HepG2 (cell line): ENCODE data around the gene HOXA7. TPM values are rescaled to one million over a fixed set of nuclear protein-coding genes. Genes with fewer than 3 reads are reported as not detected.

Experiments
- FOXC1 ChIP-seq: sonication (generic); formaldehyde crosslinking; IDR thresholded peaks from 2 replicates; pipeline ENCODE4 v1.8.0; 2022; ENCODE audit warnings: mild to moderate bottlenecking, missing genetic modification reagents, borderline replicate concordance
- KAT8 ChIP-seq: IDR thresholded peaks from 2 replicates; pipeline ENCODE4 v1.6.1; 2016; ENCODE audit warnings: missing genetic modification reagents, missing compliant biosample characterization
- KLF12 ChIP-seq: sonication (generic); formaldehyde crosslinking; IDR thresholded peaks from 2 replicates; pipeline ENCODE4 v1.4.0; 2020; ENCODE audit warnings: missing genetic modification reagents, borderline replicate concordance
- RARG ChIP-seq: sonication (generic); formaldehyde crosslinking; IDR thresholded peaks from 2 replicates; pipeline ENCODE4 v1.4.0; 2020; ENCODE audit warnings: low read depth, mild to moderate bottlenecking, missing genetic modification reagents
- YY1 ChIP-seq: IDR thresholded peaks from 2 replicates; pipeline ENCODE4 v1.6.1; 2011; ENCODE audit warnings: low read length, low read depth, moderate library complexity, mild to moderate bottlenecking; ENCODE audit not compliant: insufficient read depth, insufficient replicate concordance
- ZBTB7B ChIP-seq: sonication (generic); formaldehyde crosslinking; IDR thresholded peaks from 2 replicates; pipeline ENCODE4 v1.4.0; 2020; ENCODE audit warnings: missing genetic modification reagents
- ZNF234 ChIP-seq: sonication (generic); formaldehyde crosslinking; conservative IDR thresholded peaks from 2 replicates; pipeline ENCODE4 v1.5.1; 2020; ENCODE audit warnings: mild to moderate bottlenecking, missing genetic modification reagents
- ZNF460 ChIP-seq: sonication (generic); formaldehyde crosslinking; IDR thresholded peaks from 2 replicates; pipeline ENCODE4 v1.5.1; 2020; ENCODE audit warnings: missing genetic modification reagents, mild to moderate bottlenecking, borderline replicate concordance
- ZNF564 ChIP-seq: sonication (generic); formaldehyde crosslinking; IDR thresholded peaks from 2 replicates; pipeline ENCODE4 v1.8.1; 2023; ENCODE audit warnings: mild to moderate bottlenecking, missing genetic modification reagents
- ZNF569 ChIP-seq: sonication (generic); formaldehyde crosslinking; IDR thresholded peaks from 2 replicates; pipeline ENCODE4 v1.5.0; 2020; ENCODE audit warnings: mild to moderate bottlenecking, missing genetic modification reagents, moderate library complexity, borderline replicate concordance
- ZNF577 ChIP-seq: sonication (generic); formaldehyde crosslinking; IDR thresholded peaks from 2 replicates; pipeline ENCODE4 v1.4.0; 2020; ENCODE audit warnings: mild to moderate bottlenecking, low read depth, missing genetic modification reagents, borderline replicate concordance
- ZNF672 ChIP-seq: sonication (generic); formaldehyde crosslinking; IDR thresholded peaks from 2 replicates; pipeline ENCODE4 v1.8.1; 2022; ENCODE audit warnings: missing genetic modification reagents
- ZNF781 ChIP-seq: sonication (generic); formaldehyde crosslinking; IDR thresholded peaks from 2 replicates; pipeline ENCODE4 v1.5.1; 2020; ENCODE audit warnings: borderline replicate concordance, mild to moderate bottlenecking, missing genetic modification reagents; ENCODE audit errors: not compliant biosample characterization
- polyA plus RNA-seq, 8 experiments: library from polyadenylated mRNA; depleted of rRNA in 3 of 8; stranded (reverse) in 7 of 8; unstranded in 1 of 8; fragments of >200 nt; fragmentation: Illumina TruSeq in 4 of 8; extraction: Trizol in 4 of 8; gene quantifications; 2 replicates each; pipeline versions ENCODE4 v1.2.1 to v1.2.3, GENCODE V29; 2011 to 2016; ENCODE audit warnings: low read depth in 4 of 8, missing spikeins in 1 of 8, mixed read lengths in 1 of 8; ENCODE audit not compliant: insufficient read depth in 1 of 8
- total RNA-seq, 5 experiments: library from RNA; depleted of rRNA; stranded (reverse); fragments of >200 nt; fragmentation: Illumina TruSeq; extraction: Trizol; gene quantifications; 2 replicates each; pipeline ENCODE4 v1.2.3, GENCODE V29; 2016; ENCODE audit warnings: low read depth in 1 of 5
- TF ChIP-seq, protein P1 (sequence below): sonication (generic); formaldehyde crosslinking; IDR thresholded peaks from 2 replicates; pipeline ENCODE4 v1.4.0; 2020; ENCODE audit warnings: missing genetic modification reagents
- TF ChIP-seq, protein P2 (sequence below): sonication (generic); formaldehyde crosslinking; IDR thresholded peaks from 2 replicates; pipeline ENCODE4 v1.4.0; 2020; ENCODE audit warnings: low read depth, mild to moderate bottlenecking, missing genetic modification reagents
- TF ChIP-seq, protein P3 (sequence below): sonication (generic); formaldehyde crosslinking; IDR thresholded peaks from 2 replicates; pipeline ENCODE4 v1.8.0; 2022; ENCODE audit warnings: missing genetic modification reagents, mild to moderate bottlenecking, inconsistent platforms, borderline replicate concordance
- TF ChIP-seq, protein P4 (sequence below): sonication (generic); formaldehyde crosslinking; IDR thresholded peaks from 2 replicates; pipeline ENCODE4 v1.8.0; 2022; ENCODE audit warnings: mild to moderate bottlenecking, missing genetic modification reagents, borderline replicate concordance
- TF ChIP-seq, protein P5 (sequence below): IDR thresholded peaks from 2 replicates; pipeline ENCODE4 v1.6.1; 2016; ENCODE audit warnings: missing genetic modification reagents, missing compliant biosample characterization

Gene HOXA7
- total and polyA plus RNA-seq, 2 of the 13 experiments (the other 11 are each of a cell fraction or from before 2014, with no cell fraction given), result 0.05 TPM; not detected in 1

DNA sequence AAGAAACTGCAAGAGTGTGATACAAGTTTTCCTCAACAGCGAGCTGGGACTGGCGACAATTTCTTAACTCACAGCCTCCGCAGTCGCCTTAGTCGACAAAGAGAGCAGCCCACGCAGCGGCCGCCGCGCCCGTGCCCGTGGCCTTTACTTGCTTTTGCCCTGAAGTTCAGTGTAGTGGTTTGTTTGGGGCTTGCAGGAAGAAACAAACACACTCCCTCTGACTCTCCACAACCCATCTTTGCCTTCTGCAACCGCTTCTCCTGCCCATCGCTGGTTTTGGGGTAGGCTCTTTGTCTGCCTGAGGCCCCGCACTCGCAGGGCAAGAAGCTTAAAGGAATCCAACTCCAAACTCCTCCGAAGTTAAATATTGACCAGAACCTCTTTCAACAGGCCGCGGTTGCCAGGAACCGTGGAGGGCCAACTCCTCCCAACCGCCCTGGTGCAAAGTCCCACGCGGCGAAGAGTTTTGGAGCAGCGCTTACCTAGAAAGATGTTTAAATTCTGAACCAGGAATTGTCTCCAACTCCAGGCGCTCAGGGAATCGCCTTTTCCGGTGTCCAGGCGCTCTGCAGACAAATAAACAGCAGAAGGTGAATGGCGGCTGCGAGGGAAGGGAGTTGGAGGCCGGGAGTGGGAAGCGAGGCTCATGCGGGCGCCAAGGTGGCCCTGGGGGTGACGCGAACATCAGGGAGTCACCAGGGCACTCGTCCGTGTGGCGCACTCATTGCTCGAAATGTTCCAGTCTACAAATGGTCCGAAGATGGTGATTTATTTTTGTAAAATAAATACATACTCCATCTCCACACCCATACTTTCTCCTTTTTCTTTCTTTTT lies 34.2 kb downstream of the HOXA7 start (continued):
- TF ChIP-seq RARG (CRISPR knock-in tag), result no peak
- no peak for TF ChIP-seq KAT8
- TF ChIP-seq ZNF569 (CRISPR knock-in tag), result no peak
- no peak for TF ChIP-seq ZNF234 (CRISPR knock-in tag)
- TF ChIP-seq ZNF460 (CRISPR knock-in tag), result no peak; the same call in 1 of the 2 replicates
- no peak for TF ChIP-seq ZNF672
- TF ChIP-seq, protein P1, sequence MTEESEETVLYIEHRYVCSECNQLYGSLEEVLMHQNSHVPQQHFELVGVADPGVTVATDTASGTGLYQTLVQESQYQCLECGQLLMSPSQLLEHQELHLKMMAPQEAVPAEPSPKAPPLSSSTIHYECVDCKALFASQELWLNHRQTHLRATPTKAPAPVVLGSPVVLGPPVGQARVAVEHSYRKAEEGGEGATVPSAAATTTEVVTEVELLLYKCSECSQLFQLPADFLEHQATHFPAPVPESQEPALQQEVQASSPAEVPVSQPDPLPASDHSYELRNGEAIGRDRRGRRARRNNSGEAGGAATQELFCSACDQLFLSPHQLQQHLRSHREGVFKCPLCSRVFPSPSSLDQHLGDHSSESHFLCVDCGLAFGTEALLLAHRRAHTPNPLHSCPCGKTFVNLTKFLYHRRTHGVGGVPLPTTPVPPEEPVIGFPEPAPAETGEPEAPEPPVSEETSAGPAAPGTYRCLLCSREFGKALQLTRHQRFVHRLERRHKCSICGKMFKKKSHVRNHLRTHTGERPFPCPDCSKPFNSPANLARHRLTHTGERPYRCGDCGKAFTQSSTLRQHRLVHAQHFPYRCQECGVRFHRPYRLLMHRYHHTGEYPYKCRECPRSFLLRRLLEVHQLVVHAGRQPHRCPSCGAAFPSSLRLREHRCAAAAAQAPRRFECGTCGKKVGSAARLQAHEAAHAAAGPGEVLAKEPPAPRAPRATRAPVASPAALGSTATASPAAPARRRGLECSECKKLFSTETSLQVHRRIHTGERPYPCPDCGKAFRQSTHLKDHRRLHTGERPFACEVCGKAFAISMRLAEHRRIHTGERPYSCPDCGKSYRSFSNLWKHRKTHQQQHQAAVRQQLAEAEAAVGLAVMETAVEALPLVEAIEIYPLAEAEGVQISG (CRISPR knock-in tag), result peak; percentile 75
- no peak for TF ChIP-seq ZNF577 (CRISPR knock-in tag)
- peak; percentile 89 for TF ChIP-seq YY1
- TF ChIP-seq, protein P2, sequence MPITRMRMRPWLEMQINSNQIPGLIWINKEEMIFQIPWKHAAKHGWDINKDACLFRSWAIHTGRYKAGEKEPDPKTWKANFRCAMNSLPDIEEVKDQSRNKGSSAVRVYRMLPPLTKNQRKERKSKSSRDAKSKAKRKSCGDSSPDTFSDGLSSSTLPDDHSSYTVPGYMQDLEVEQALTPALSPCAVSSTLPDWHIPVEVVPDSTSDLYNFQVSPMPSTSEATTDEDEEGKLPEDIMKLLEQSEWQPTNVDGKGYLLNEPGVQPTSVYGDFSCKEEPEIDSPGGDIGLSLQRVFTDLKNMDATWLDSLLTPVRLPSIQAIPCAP (CRISPR knock-in tag), result no peak
- TF ChIP-seq ZNF781, result peak; percentile 60
- no peak; the same call in 1 of the 2 replicates for TF ChIP-seq ZBTB7B (CRISPR knock-in tag)
- TF ChIP-seq, protein P3, sequence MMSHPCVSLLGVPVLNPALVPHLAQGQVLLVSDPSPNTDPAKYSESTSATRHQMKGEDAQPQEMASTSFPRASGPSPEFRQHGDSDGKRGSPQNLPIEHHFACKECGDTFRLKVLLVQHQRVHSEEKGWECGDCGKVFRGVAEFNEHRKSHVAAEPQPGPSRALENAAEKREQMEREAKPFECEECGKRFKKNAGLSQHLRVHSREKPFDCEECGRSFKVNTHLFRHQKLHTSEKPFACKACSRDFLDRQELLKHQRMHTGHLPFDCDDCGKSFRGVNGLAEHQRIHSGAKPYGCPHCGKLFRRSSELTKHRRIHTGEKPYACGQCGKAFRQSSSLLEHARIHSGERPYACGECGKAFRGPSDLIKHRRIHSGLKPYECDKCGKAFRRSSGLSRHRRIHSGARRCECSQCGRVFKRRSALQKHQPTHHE (CRISPR knock-in tag), result no peak
- TF ChIP-seq FOXC1 (CRISPR knock-in tag), result no peak; the same call in 1 of the 2 replicates
- peak; percentile 58; the same call in 1 of the 2 replicates for TF ChIP-seq ZNF564
- TF ChIP-seq, protein P4, sequence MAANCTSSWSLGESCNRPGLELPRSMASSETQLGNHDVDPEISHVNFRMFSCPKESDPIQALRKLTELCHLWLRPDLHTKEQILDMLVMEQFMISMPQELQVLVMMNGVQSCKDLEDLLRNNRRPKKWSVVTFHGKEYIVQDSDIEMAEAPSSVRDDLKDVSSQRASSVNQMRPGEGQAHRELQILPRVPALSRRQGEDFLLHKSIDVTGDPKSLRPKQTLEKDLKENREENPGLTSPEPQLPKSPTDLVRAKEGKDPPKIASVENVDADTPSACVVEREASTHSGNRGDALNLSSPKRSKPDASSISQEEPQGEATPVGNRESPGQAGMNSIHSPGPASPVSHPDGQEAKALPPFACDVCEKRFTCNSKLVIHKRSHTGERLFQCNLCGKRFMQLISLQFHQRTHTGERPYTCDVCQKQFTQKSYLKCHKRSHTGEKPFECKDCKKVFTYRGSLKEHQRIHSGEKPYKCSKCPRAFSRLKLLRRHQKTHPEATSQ (CRISPR knock-in tag), result 0 out of 2 replicates have a peak, but pooled peaks have one; percentile 49
- TF ChIP-seq KLF12 (CRISPR knock-in tag), result 0 out of 2 replicates have a peak, but pooled peaks have one; percentile 35
- TF ChIP-seq, protein P5, sequence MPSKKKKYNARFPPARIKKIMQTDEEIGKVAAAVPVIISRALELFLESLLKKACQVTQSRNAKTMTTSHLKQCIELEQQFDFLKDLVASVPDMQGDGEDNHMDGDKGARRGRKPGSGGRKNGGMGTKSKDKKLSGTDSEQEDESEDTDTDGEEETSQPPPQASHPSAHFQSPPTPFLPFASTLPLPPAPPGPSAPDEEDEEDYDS (CRISPR knock-in tag), result peak; percentile 86
